HEK293T (cell line): ENCODE results near the gene SPTBN5.

Source experiments
- BHLHE40 ChIP-seq: fragments of 450-650 bp; IDR thresholded peaks from 2 replicates; pipeline ENCODE4 v1.6.1; 2016; ENCODE audit warnings: mild to moderate bottlenecking, moderate library complexity, borderline replicate concordance
- CTBP1 ChIP-seq: fragments of 450-650 bp; IDR thresholded peaks from 2 replicates; pipeline ENCODE4 v1.6.1; 2016; ENCODE audit warnings: borderline replicate concordance
- FOXA1 ChIP-seq: fragments of 450-650 bp; IDR thresholded peaks from 2 replicates; pipeline ENCODE4 v1.6.1; 2016; ENCODE audit warnings: mild to moderate bottlenecking
- FOXK2 ChIP-seq: fragments of 450-650 bp; IDR thresholded peaks from 2 replicates; pipeline ENCODE4 v1.6.1; 2016; ENCODE audit warnings: mild to moderate bottlenecking
- FOXM1 ChIP-seq: fragments of 450-650 bp; IDR thresholded peaks from 2 replicates; pipeline ENCODE4 v1.6.1; 2017; ENCODE audit warnings: mild to moderate bottlenecking, borderline replicate concordance
- HDGF ChIP-seq: fragments of 450-650 bp; IDR thresholded peaks from 2 replicates; pipeline ENCODE4 v1.6.1; 2017; ENCODE audit warnings: antibody characterized with exemption, borderline replicate concordance
- LEF1 ChIP-seq: fragments of 450-650 bp; IDR thresholded peaks from 2 replicates; pipeline ENCODE4 v1.6.1; 2017; ENCODE audit warnings: mild to moderate bottlenecking, borderline replicate concordance
- NFRKB ChIP-seq: fragments of 450-650 bp; IDR thresholded peaks from 2 replicates; pipeline ENCODE4 v1.6.1; 2016; ENCODE audit warnings: mild to moderate bottlenecking, moderate library complexity
- SP1 ChIP-seq: fragments of 450-650 bp; IDR thresholded peaks from 2 replicates; pipeline ENCODE4 v1.6.1; 2017
- SUZ12 ChIP-seq: fragments of 450-650 bp; IDR thresholded peaks from 2 replicates; pipeline ENCODE4 v1.6.1; 2016; ENCODE audit warnings: mild to moderate bottlenecking
- TF ChIP-seq, protein P1 (sequence below): fragments of 450-650 bp; IDR thresholded peaks from 2 replicates; pipeline ENCODE4 v1.6.1; 2016

- TF ChIP-seq BHLHE40 (no peak), SP1 (no peak), FOXM1 (no peak), SUZ12 (no peak), FOXA1 (no peak), CTBP1 (no peak), LEF1 (no peak), HDGF (no peak), NFRKB (no peak), FOXK2 (no peak)
- TF ChIP-seq, protein P1, sequence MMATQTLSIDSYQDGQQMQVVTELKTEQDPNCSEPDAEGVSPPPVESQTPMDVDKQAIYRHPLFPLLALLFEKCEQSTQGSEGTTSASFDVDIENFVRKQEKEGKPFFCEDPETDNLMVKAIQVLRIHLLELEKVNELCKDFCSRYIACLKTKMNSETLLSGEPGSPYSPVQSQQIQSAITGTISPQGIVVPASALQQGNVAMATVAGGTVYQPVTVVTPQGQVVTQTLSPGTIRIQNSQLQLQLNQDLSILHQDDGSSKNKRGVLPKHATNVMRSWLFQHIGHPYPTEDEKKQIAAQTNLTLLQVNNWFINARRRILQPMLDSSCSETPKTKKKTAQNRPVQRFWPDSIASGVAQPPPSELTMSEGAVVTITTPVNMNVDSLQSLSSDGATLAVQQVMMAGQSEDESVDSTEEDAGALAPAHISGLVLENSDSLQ = no peak
Measured at GRCh38 chr15:41886741-41887140, 7.1 kb downstream of the SPTBN5 start.
